ENCODE results near the gene SHH.

Gene SHH

DNA sequence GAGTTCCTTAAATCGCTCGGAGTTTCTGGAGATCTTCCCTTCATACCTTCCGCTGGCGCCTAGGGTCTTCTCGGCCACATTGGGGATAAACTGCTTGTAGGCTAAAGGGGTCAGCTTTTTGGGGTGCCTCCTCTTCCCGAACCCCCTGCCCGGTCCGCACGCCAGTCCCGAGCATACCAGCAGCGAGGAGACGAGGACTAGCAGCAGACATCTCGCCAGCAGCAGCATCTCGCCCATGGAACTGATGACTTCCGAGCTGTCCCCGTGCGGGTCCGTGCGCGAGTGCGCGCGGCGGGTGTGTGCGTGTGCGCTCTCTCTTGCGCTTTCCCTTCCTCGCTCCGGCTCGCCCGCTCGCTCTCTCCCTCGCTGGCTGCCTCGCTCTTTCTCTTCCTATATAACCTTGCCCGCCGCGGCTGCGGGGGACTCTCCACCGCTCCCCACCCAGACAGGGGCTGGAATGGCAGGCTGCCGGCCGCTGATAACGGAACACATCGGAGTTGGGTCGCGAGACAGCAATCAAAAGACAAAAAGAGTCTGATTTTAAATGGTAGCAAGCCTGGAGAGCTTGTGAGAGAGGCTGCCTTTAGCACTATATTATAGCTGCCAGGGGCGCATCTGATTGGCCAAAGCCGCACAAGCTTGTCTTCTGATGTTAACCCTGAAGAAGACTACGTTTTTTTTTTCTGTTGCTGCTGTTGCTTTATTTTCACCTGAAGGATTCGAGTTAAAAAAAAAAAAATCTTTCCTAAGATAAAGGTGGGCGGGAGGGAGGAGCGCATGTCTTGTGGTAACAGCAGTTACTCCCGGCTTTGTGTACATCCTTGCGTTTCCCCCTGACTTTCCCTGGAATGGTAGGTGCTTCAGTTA, at the start of gene SHH:
Gene SHH (minus strand): TSS at position 569 of the 867 bp plus-strand sequence. CDS start 341 bp downstream, at position 228.
- DNase-seq: no peak

DNA sequence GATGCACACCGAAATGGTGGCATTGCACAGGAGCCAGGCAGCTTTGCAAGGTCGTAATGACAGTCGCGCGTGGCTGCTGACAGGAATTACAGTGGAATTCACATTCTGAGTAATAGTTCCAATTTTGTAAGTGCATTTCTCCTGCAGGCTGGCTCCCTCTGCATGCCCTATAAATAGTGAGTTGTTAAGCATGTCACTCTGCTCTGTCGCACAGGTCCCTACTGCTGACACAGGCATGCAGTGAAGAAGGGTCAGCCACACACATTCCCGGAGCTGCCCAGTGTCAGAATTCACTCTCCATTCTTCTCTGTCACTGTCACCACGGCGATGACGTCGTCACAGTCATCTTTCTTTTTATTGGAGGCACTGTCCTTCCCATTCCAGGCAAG, 49.2 kb upstream of the SHH start:
- no peak for DNase-seq

DNA sequence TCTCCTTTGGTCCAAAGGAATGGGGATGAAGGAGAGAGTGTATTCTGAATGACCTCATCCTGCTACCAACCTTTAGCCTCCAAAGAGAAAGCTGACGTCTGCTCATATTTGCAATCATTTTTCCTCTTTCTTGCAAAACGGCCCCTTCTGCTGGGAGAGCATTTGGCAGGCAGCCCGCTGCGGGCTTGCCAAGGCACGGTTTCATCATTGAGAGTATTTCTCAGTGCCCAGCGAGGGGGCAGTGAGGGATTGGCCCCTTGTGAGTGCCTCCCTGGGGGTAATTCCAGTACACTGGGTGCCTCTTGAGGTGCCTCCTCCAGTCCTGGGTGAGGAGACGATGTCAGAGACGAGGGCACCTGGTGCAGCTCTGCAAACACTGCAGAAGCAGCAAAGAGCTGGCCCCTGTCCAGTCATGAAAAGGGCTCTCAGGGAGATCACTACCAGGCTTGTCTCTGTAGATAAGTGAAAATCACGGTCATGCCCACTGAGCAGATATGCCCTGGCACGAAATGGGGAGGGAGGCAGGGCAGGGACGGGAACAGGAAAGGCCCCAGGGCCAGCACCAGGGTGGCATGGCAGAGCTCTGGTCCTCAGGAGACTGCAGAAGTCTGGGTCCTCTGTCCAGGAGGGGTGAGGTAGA, 48.7 kb upstream of the SHH start:
- DNase-seq: peak; percentile 91

DNA sequence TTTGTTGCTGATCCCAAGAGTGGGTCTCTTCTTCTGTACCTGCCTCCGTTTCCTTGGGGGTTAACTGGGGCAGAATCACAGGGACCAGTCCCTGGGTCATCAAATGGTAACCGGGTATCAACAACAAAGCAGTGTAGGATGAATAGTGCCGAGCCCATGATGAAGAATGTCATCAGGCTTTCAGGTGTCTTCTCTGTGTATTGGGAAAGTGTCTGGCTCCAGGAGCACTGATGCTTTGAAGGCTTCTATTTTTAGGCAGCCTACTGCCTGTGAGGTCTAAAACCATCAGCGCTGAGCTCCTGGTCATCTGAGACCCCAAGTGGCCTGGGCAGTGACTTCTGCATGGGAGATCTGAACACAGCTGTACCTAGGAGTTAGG, 48.2 kb upstream of the SHH start:
- DNase-seq: no peak

DNA sequence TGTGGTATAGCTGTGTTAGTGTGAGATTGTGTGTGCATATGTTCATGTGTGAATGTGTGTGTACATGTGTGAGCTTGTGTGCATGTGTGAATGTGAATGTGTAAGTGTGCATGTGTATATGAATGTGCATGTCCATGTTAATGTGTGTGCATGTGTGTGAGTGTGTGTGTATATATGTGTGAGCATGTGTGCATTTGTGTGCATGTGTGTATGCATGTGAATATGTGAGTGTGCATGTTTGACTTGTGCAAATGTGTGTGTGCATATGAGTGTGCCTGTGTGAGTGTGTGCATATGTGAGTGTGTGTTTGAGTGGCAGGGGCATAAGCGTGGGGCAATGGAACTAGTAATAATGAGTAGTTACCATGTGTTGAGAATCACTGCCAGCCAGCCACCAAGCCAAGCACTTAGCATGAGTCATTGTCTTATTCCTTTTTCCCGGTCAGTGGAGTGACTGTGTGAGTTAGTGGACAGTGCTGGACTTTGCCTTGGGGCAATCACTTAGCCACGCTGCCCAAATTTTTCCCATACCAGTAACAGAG, 46.3 kb upstream of the SHH start:
- no peak for DNase-seq

DNA sequence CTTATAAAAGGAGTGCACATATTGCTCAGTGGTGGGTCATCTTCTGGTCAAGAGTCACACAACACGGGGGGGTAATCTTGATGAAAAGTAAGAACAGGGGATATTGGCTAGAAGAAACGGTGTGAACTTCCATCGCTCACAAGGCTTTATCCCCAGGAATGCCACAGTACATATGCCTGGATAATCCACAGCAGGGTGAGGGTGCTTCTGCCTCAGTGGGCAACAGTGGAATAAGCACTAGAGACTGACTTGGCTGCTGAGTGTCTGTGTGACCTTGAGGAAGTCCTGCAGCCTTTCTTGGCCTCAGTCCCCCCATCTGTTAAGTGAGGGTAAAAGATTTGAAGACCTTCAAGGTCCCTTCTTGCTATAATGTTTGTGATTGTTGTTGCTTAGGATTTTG, 44.9 kb upstream of the SHH start:
- no peak for DNase-seq

DNA sequence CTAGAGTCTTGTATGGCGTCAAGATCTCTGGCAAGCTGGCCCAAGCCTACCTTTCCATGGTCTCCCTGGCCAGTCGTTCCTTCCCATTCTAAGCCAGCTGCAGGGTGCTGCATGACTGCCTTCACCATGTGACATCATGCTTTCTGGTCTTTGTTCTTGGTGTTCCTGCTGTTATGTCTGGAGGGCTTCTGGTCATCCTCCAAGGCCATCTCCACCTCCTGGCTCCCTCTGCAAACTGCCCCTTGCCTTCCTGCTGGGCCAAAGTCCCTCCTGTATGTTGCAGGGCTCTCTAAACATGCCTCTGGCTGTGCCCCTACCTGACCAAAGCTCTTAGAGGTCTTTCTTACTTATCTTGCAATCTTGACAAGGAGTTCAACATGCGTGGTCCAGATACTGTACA, 44.4 kb upstream of the SHH start:
- no peak for DNase-seq

DNA sequence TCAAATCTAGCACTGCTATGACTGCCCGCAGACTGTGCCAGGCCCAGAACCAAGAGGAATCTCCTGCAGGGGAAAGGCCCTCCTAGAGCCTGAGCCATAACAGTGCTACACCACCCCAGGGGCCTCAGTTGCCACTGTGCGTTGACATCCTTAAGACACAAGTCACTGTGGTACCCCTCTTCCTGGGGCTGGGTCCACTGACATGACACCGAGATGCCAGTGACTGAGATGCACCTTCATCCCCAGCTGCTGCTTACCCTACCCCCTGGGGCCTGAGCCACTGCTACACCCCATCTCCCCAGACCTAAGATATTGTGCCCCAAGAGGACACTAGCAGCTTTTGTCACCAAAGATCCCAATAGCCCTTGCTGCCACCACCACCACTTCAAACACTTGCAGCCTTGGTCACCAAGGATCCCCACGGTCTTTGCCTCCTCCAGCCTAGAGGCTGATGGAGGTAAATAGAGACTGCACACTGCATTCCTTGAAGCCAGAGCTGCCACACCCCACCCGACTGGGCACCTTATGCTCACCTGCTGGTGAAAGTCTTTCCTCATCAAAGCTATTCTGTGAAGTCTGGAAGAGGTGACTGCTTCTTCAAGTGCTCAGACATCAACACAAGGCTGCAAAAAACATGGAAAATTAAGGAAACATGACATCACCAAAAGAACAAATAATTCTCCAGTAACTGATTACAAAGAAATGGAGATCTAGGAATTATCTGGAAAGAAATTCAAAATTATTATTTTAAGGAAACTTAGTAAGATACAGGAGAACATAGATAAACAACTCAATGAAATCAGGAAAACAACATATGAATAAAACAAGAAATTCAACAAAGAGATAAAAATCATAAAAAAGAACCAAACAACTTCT, 40.4 kb upstream of the SHH start:
- no peak for DNase-seq

DNA sequence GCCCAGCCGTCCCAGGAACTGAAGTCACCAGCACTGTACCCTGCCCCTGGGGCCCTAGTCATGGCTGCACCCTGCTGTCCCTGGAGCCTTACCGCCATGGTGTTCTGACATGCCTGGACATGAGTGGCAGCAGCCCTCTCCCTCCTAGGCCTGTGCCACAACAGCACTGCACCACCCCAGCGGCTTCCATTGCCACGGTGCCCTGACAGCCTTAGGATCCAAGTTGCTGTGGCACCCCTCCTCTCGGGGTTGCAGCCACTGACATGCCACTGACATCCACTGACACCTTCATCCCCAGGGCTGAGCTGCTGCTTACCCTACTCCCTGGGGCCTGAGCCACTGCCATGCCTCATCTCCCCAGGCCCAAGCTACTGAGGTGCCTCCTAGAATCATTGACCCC, 39.6 kb upstream of the SHH start:
- no peak for DNase-seq

DNA sequence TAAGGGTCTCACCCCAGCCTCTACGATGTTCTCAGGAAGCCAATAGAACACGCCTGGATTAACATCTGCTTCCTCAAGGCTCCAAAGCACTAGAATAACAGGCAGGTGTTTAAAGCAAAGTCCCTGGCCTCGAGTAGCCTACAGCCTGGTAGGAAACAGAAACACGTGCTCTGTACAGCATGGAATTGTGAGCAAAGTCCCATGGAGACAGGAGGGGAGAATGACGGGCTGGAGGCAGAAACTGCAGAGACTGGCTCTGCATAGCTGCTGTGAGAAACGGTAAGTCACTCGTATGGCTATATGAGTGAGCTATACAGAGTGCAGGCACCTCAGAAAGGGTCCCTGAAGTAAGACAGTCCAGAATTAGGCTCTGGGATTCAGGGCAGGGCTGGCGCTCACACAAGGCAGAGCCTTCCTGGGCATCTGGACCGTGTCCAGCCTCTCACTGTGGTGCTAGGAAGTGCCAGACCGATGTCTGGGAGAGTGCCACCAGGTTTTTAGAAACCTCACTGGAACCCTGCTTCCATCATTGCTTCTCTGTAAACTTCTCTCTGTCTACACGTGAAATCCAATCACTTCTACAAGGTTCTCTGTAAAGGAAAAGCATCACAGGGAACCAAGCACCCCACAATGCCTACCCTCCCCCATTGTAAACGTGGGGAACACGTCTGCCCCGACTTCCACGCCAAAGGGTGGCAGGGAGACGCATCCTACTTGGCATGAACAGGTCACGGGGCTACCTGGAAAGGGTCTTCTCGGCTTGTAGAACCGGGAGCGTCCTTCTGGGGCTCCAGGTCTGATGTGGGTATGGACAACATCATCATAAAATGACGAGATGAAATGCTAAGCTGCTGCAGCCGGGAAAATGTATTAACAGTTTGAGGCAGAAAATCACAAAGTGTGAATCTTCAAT, 38.8 kb upstream of the SHH start:
- DNase-seq: no peak

DNA sequence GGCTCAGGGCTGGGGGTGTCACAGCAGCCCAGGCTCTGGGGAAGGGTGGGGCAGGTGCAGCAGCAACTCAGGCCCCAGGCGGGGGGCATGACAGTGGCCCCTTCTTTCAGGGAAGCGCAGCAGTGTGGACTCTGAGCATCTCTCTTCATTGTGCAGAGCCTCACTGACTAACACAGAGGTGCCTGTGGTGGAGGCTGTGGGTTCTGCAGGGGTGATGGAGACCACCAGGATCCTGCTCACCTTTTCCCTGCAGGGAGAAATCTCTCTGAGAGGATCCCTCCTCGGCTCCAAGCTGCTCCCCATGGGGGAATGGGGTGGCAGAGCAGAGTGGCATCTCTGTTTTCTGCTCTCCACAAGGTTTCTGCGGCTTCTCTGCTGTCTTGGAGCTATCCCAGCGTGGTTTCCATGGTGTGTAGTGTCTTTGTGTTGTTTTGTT, 37.8 kb upstream of the SHH start:
- no peak for DNase-seq

DNA sequence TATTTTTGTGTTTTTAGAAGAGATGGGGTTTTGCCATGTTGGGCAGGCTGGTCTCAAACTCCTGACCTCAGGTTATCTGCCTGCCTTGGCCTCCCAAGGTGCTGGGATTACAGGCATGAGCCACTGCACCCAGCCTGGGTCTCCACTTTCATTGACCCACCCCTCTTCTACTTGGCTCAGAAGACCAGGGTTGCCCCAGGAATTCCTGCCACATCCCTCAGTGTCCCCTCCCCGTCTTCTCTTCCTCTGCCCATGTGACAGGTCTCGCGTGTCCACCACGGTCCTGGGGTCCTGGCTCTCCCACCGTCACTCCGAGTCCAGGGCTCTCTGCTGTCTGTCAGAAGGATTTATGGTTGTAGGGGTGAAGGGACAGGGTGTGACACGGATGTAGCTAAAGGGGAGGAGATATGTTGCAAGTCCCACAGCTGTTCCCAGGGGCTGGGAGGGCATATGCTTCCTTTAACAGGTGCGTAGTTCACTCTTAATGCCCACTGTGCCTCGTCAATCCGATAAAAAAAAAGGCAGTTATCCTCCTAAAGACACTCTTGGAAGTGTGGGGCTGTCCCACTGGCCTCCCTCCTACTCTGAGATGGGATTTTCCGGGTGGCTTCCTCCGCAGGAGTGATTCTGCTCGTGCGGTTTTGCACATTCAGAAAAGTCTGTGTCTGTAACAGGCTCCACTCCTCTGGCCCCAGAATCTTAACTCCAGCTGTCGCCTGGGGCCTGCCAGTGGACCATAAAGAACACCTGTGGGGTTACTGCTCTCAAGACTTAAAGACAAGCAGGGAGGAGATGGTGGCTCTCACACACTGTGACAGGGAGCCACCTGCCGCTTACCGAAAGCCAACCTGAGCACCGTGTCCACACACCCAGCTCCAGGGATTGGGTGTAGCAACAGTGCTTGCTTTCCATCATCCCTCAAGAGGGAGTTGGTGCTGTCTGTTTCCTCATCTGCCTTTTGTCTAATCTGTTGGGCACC, 36.7 kb upstream of the SHH start:
- no peak for DNase-seq

DNA sequence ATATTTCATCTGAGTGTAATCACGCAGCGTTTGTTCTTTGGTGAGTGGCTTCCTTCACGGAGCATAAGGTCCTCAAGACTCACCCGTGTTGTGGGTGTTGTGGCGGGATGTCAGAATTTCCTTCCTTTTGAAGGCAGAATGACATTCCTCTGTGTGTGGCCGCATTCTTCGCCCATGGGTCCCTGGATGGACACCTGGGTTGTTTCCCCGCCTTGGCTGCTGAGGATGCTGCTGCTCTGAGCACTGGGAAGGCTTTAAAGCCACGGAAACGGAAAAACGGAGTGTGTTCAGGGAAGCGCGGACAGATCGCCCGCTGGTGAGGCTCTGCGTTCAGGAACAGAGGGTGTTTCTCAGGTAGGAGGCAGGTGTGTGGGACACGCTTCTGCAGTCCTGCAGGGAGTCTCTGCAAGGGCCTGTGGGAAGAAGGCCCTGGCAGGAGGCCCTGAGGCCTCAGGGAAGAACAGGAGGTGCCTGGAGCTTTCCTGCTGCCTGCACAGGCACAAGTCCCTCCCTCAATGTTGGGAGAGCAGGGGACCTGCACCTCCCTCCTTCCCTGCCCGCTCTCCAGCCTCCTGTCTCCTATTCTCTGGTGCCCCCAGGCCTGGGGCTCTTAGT, 35.7 kb upstream of the SHH start:
- no peak for DNase-seq

DNA sequence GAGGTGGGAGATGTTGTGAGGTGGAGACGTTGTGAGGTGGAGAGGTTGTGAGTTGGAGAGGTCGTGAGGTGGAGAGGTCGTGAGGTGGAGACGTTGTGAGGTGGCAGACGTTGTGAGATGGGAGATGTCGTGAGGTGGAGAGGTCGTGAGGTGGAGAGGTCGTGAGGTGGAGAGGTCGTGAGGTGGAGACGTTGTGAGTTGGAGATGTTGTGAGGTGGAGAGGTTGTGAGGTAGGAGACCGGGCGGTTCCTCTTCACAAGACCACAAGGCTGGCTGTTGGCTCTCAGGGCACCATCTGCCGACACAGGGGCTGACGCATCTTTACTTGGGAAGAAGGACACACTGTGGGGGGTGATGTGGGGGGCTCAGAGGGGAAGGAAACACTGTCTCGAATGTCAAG, 34.7 kb upstream of the SHH start:
- no peak for DNase-seq

DNA sequence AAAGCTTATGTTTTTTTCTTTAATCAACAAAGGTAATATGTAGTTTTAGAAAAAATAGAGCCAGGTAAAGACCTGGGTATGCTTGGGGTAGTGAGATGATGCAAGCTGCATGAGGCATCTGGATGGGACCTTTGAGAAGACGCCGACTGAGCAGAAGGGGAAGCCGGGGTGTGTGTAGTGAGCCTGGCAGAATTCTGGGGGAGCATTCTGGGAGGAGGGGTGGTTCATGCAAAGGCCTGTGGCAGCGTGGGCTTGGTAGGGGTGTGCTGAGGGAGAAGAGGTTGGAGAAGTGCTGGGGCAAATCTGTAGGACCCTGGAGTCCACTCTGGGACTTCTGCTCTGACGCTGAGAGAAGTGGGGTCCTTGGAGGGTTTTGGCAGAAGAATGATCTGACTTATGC, 33.9 kb upstream of the SHH start:
- no peak for DNase-seq

DNA sequence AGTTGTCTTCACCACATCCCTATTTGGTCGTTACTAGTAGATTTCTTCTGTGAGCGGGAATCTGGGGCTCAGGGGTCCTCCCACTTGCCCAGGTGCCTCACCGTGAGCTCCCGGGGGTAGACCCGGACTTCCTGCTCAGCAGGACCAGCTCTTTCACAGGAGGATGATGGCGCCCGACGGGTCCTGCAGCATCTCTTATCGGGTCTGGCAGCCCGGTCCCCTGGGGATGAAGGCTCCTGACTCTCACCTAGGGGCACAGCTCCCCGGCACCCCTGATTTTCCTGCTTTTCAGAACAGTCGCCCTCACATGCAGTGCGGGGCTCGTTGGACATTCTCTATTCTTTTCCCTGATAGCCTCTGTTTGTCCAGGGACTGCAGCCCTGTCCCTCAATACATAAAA, 33.0 kb upstream of the SHH start:
- no peak for DNase-seq

DNA sequence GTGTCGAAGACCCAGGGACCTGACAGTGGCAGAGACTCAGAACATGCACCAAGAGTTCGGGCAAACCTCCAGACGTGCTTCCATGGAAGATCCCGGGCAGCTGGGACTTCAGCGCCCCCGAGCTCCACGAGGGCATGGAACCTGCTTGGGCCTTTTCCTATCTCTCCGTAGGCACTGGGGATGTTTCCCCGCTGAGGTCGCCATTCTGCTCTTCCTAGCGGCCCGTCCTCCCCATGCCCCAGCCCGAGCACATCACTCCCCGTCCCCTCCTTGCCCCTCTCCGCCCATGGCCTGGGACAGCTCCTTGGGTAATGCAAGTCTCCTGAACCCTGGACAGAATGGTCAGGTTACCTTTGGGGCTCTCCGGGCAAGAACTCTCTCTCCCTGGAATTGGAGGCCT, 32.3 kb upstream of the SHH start:
- no peak for DNase-seq

DNA sequence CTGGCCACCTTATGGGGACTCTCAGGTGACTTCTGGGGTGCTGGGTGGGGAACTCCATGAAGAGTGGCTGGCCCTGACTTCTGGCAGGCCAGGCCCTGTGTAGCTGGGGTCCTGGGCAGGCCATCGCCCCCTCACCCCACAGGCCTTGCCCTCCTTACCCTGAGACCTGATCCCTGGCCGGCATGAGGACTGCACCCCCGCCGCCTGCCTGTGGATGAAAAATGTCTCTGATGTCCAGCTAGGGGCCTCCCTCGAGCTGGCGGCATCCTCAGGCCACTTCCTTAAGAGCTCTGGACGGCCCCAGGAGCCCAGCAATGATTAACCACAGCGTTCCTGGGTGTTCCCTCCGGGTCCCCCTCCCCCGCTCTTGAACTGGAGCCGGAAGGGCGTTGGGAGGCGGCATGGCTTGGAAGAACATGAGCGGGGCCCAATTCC, 31.8 kb upstream of the SHH start:
- no peak for DNase-seq

DNA sequence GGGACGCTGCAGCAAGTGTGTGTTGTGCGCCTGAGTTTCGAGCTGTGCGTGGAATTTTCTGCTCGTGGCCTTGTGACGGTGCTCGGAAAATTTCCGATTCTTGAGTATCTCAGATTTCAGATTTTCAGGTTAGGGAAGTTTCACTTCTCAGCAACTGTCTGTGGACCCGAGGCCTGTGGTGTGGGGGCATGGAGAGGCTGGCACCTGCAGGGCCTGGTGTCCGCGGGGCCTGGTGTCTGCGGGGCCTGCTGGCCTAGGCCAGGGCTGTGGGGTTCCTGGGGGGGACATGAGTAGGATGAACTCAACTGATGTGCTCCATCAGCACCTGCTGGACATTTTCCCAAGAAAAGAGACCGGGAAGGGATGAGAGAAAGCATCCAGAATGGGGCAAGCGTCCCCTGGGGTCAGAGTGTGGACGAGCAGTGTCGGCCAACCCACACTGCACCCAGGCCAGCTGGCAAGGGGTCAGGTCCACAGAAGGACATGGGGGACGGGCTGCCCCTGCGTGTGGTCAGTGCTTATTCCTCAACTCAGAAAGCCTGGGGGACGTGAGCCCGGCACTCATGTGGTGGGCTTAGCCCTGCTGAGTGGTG, 31.3 kb upstream of the SHH start:
- DNase-seq: no peak
